KMS-11 (cell line): Measurements from ENCODE around the gene DEFB131B.
"Not testable (repeated sequence)": the region's sequence is repeated elsewhere in the genome, so short reads cannot be mapped to it uniquely, and the experiment has no call there.

Experiments used
- H2AFZ ChIP-seq: fragments of 200-600 bp; sonication (generic); 2 replicates; pipeline ENCODE4 v1.6.1; 2016; ENCODE audit warnings: antibody characterized with exemption, mixed run types, low read depth
- H3K27ac ChIP-seq: fragments of 200-600 bp; sonication (generic); 2 replicates; pipeline ENCODE4 v1.6.1; 2016; ENCODE audit warnings: mild to moderate bottlenecking, mixed run types
- H3K27me3 ChIP-seq: fragments of 200-600 bp; sonication (generic); 2 replicates; pipeline ENCODE4 v1.6.1; 2017; ENCODE audit warnings: mild to moderate bottlenecking, low read depth, mixed run types, moderate library complexity; ENCODE audit not compliant: insufficient read depth
- H3K36me3 ChIP-seq: fragments of 200-600 bp; sonication (generic); 2 replicates; pipeline ENCODE4 v1.6.1; 2017; ENCODE audit warnings: mild to moderate bottlenecking, mixed run types; ENCODE audit not compliant: insufficient read depth
- H3K4me1 ChIP-seq: fragments of 200-600 bp; sonication (generic); 2 replicates; pipeline ENCODE4 v1.6.1; 2016; ENCODE audit warnings: mild to moderate bottlenecking, low read depth, mixed run types; ENCODE audit not compliant: poor library complexity, severe bottlenecking
- H3K4me2 ChIP-seq: fragments of 200-600 bp; sonication (generic); 2 replicates; pipeline ENCODE4 v1.7.0; 2016; ENCODE audit warnings: mild to moderate bottlenecking, mixed run types
- H3K4me3 ChIP-seq: fragments of 200-600 bp; sonication (generic); IDR thresholded peaks from 2 replicates; pipeline ENCODE4 v1.6.1; 2017; ENCODE audit warnings: low read depth, low read length, mixed read lengths; ENCODE audit not compliant: insufficient read depth
- H3K79me2 ChIP-seq: fragments of 200-600 bp; sonication (generic); 2 replicates; pipeline ENCODE4 v1.6.1; 2016; ENCODE audit warnings: low read depth, mixed run types; ENCODE audit not compliant: insufficient read depth
- H3K9ac ChIP-seq: fragments of 200-600 bp; sonication (generic); 2 replicates; pipeline ENCODE4 v1.6.1; 2016; ENCODE audit warnings: mild to moderate bottlenecking, mixed run types
- H4K20me1 ChIP-seq: fragments of 200-600 bp; sonication (generic); 2 replicates; pipeline ENCODE4 v1.6.1; 2016; ENCODE audit warnings: mild to moderate bottlenecking, mixed run types; ENCODE audit not compliant: insufficient read depth
- TF ChIP-seq, protein P1 (sequence below): fragments of 200-600 bp; sonication (generic); conservative IDR thresholded peaks from 2 replicates; pipeline ENCODE4 v1.6.1; 2017; ENCODE audit warnings: low read depth, mild to moderate bottlenecking, antibody characterized with exemption, low read length, moderate library complexity, mixed read lengths

The DEFB131B gene

GRCh38 chr11:71863978-71864627 is 14.2 kb upstream of the DEFB131B start:
- not testable (repeated sequence) for H3K4me1 ChIP-seq, H2AFZ ChIP-seq, H3K27me3 ChIP-seq, H3K4me3 ChIP-seq, H4K20me1 ChIP-seq, H3K36me3 ChIP-seq, H3K4me2 ChIP-seq, H3K79me2 ChIP-seq, H3K27ac ChIP-seq, H3K9ac ChIP-seq
- TF ChIP-seq, protein P1, sequence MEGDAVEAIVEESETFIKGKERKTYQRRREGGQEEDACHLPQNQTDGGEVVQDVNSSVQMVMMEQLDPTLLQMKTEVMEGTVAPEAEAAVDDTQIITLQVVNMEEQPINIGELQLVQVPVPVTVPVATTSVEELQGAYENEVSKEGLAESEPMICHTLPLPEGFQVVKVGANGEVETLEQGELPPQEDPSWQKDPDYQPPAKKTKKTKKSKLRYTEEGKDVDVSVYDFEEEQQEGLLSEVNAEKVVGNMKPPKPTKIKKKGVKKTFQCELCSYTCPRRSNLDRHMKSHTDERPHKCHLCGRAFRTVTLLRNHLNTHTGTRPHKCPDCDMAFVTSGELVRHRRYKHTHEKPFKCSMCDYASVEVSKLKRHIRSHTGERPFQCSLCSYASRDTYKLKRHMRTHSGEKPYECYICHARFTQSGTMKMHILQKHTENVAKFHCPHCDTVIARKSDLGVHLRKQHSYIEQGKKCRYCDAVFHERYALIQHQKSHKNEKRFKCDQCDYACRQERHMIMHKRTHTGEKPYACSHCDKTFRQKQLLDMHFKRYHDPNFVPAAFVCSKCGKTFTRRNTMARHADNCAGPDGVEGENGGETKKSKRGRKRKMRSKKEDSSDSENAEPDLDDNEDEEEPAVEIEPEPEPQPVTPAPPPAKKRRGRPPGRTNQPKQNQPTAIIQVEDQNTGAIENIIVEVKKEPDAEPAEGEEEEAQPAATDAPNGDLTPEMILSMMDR, result peak; percentile 63

- not testable (repeated sequence) for H3K36me3 ChIP-seq, H3K4me3 ChIP-seq, H3K9ac ChIP-seq, H4K20me1 ChIP-seq, H3K27me3 ChIP-seq, H3K27ac ChIP-seq, H3K4me2 ChIP-seq, H3K4me1 ChIP-seq, H3K79me2 ChIP-seq, H2AFZ ChIP-seq
Observed at GRCh38 chr11:71867209-71867608, 11.0 kb upstream of the DEFB131B start.

DNA sequence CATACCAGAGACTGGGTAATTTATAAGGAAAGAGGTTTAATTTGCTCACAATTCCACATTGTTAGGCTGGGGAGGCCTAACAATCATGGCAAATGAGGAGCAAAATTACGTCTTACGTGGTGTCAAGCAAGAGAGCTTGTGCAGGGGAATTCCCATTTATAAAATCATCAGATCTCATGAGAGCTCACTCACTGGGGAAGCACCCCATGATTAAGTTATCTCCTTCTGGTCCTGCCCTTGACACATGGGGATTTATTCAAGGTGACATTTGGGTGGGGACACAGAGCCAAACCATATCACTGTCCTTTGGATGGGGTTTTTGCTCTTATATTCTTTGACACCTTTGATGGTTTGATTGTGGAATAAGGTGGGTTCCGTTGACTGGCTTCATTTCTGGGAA is 8.3 kb upstream of the DEFB131B start:
- H3K4me1 ChIP-seq, H4K20me1 ChIP-seq, H3K4me3 ChIP-seq, H3K4me2 ChIP-seq, H3K27me3 ChIP-seq, H3K9ac ChIP-seq, H3K27ac ChIP-seq, H3K36me3 ChIP-seq, H3K79me2 ChIP-seq, H2AFZ ChIP-seq: not testable (repeated sequence)

GRCh38 chr11:71870661-71871060 is 7.6 kb upstream of the DEFB131B start:
- H3K27me3 ChIP-seq, result not testable (repeated sequence)

DNA sequence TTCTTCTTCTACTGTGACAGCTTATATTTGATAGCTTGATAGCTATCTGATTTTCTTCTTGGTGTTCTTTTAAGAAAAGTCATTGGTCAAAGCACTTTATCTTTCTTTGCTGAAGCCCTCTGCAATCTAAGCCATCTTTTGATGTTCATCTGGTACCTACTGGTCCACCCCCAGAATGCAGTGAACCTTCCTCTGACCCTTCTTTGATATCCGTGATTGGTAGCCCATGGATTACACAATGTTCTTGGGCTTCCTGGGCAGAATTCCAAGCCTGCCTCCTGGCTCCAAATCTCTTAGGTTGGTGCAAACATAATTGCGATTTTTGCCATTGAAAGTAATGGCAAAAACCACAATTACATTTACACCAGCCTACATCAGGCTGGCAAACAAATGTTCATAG is 2.0 kb upstream of the DEFB131B start:
- H3K4me3 ChIP-seq, H4K20me1 ChIP-seq, H2AFZ ChIP-seq, H3K4me1 ChIP-seq, H3K27ac ChIP-seq, H3K79me2 ChIP-seq, H3K4me2 ChIP-seq, H3K9ac ChIP-seq, H3K36me3 ChIP-seq, H3K27me3 ChIP-seq: not testable (repeated sequence)

More at GRCh38 chr11:71870661-71871060, 7.6 kb upstream of the DEFB131B start:
- not testable (repeated sequence) for H3K9ac ChIP-seq, H3K4me3 ChIP-seq, H3K4me2 ChIP-seq, H3K79me2 ChIP-seq, H3K4me1 ChIP-seq, H3K36me3 ChIP-seq, H3K27ac ChIP-seq, H4K20me1 ChIP-seq, H2AFZ ChIP-seq

GRCh38 chr11:71885806-71886205 is 7.6 kb downstream of the DEFB131B start:
- not testable (repeated sequence) for H3K79me2 ChIP-seq, H3K9ac ChIP-seq, H3K27me3 ChIP-seq, H2AFZ ChIP-seq, H3K27ac ChIP-seq, H3K36me3 ChIP-seq, H3K4me2 ChIP-seq, H3K4me1 ChIP-seq, H4K20me1 ChIP-seq, H3K4me3 ChIP-seq

DNA sequence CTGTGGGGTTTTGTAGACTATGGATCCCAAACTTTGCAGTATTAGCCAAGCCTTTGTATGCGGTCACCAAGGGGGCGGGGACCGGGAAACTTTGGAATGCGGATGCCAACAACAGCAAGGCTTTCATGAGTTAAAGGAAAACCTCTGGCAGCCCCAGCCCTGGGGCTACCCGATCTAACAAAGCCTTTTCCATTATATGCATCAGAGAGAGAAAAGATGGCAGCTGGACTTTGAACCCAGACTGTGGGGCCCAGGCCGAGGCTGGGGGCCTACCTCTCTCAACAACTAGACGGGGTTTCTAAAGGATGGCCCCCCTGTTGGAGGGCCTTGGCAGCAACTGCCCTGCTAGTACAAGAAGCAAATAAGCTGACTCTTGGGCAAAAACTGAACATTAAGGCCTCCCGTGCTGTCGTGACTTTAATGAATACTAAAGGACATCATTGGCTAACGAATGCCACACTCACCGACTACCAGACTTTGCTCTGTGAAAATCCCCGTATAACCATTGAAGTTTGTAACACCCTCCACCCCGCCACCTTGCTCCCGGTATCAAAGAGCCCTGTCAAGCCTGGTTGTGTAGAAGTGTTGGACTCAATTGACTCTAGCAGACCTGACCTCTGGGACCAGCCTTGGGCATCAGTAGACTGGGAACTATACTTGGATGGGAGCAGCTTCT is 10.2 kb downstream of the DEFB131B start:
- H3K4me1 ChIP-seq, H3K79me2 ChIP-seq, H3K27me3 ChIP-seq, H3K27ac ChIP-seq, H3K9ac ChIP-seq, H2AFZ ChIP-seq, H3K36me3 ChIP-seq, H3K4me2 ChIP-seq, H3K4me3 ChIP-seq, H4K20me1 ChIP-seq: not testable (repeated sequence)

DNA sequence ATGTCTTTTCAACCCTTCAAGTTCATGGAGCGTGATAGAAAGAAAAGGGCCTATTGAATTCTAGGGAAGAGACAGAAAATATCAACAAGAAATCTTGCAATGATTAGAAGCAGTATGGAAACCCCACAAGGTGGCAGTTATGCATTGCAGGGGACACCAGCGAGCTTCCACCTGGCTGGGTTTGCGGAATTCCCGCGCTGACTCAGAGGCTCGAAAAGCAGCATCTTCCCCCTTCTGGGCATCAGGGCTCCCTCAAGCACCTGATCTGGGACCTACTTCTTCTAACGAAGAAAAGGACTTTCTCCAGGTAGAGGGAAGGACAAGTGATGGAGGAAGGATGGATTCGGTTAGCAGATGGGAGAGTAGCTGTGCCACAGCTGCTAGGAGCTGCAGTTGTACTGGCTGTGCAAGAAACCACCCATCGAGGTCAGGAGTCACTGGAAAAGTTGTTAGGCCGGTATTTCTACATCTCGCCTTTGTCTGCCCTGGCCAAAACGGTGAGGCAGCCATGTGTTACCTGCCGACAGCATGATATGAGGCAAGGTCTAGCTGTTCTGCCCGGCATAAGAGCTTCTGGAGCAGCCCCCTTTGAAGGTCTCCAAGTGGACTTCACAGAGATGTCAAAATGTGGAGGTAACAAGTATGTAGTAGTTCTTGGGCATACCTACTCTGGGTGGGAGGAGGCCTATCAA is 11.1 kb downstream of the DEFB131B start:
- H3K9ac ChIP-seq, H3K27ac ChIP-seq, H4K20me1 ChIP-seq, H2AFZ ChIP-seq, H3K4me3 ChIP-seq, H3K4me2 ChIP-seq, H3K4me1 ChIP-seq, H3K36me3 ChIP-seq, H3K27me3 ChIP-seq, H3K79me2 ChIP-seq: not testable (repeated sequence)
